ENCODE measurements around the gene CDK16.
"Not testable (repeated sequence)": the region's sequence is repeated elsewhere in the genome, so short reads cannot be mapped to it uniquely, and the experiment has no call there.

Gene CDK16

GRCh38 chrX:47247206-47247998 is 28.9 kb downstream of the CDK16 start:
- no peak for DNase-seq (ENCODE audit: low read depth in 1 of 2, low spot score in 1 of 2)

GRCh38 chrX:47247999-47248320 is 29.5 kb downstream of the CDK16 start:
- no peak for DNase-seq (ENCODE audit: low read depth in 1 of 2, low spot score in 1 of 2)

- no peak for DNase-seq (ENCODE audit: low read depth in 1 of 2, low spot score in 1 of 2)
Measured at GRCh38 chrX:47248576-47248975, 30.1 kb downstream of the CDK16 start.

DNA sequence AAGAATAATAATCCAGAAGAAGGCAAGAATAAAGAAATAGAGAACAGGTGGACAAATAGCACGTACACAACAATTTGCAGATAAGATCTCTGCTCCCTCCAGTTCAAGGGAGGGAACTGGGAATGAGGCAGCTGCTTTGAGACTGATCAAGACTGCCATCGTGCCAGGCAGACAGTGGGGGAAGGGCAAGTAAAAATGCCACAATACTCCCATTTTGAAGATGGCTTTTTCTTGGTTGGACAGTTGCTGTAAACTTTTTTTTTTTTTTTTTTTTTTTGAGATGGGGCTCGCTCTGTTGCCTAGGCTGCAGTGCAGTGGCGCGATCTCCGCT is 31.5 kb downstream of the CDK16 start:
- DNase-seq (ENCODE audit: low read depth in 1 of 2, low spot score in 1 of 2), result no peak

- not testable (repeated sequence) for DNase-seq (ENCODE audit: low read depth in 1 of 2, low spot score in 1 of 2)
Measured at GRCh38 chrX:47257620-47258019, 39.1 kb downstream of the CDK16 start.

DNA sequence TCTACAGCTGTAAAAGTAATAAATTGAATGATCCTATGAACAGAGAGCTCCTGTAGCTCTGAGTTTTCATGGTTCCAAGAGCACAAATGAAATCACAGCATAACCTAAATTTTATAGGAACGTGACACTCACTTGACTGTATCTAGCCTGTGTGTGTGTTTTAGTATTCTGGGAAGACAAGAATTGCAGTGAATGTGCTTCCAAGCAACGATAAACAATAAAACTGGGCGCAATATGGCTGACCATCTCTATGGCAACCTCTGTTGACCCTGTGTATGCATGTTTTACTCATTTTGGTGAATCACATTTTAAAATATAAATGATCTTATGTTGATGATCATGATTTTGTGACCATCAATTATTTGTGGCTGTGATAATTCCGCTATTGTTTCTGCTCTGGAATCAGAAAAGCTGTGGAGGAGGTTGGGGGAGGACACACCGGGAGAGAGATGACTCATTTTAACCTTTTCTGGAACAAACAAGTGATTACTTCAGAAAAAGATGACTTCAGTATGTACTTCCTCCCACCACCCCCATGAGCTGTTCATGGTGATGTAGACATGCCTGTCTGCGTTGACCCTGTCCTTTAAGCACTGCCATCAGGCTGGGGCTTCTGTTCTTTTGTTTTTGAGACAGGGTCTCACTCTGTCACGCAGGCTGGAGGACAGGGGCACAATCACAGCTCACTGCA is 46.1 kb downstream of the CDK16 start:
- DNase-seq (ENCODE audit: low read depth in 1 of 2, low spot score in 1 of 2), result no peak

- no peak for DNase-seq (ENCODE audit: low read depth in 1 of 2, low spot score in 1 of 2)
Measured at GRCh38 chrX:47266643-47267042, 48.2 kb downstream of the CDK16 start.

DNA sequence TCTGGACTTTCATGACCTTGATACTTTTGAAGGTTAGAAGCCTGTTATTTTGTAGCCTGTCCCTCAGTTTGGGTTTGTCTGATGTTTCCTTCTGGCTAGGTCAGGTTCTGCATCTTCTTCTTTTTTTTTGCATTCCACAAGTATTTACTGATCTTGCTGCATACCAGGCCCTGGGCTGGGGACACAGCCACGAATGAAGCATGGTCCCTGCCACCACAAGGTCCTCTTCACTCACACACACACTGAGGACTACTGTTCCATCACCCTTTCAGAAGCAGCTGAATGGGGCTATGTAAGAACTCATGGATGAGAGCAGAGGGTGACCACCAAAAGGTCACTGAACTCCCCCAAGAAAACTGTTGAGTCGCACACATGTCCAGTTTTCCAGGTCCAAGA is 53.5 kb downstream of the CDK16 start:
- no peak for DNase-seq (ENCODE audit: low read depth in 1 of 2, low spot score in 1 of 2)

DNA sequence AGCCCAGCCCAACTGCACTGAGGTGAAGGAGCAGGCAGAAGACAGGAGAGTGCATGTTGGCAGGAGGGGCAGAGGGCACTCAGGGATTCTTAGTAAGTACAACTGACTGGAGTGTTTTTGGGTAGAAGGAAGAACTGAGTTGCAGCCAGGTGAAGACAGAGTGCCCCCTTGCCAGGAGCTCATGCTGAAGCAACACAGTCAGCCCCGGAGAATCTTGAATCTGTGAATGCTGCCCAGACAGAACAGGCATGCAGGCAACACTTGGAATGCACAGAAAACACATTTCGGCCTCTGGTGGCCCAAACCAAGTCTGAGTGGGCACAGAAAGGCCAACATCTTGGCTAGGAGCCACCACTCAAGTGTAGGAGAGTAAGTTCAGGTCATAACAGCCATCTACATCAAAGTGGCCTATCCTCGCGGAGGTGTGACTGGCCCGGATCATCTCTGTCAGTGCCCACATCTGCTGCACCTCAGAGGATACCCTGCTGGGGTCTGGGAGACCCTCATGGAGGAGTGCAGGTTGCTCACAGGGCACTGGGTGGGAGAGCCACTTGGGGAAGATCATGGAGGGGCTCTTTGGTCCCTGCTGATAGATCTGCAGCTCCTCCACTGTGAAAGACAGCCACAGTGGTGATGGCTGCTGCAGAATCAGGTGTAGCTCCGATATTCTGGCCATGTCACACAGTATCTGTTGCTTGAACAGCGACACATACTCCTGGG is 54.7 kb downstream of the CDK16 start:
- DNase-seq (ENCODE audit: low read depth in 1 of 2, low spot score in 1 of 2), result no peak

DNA sequence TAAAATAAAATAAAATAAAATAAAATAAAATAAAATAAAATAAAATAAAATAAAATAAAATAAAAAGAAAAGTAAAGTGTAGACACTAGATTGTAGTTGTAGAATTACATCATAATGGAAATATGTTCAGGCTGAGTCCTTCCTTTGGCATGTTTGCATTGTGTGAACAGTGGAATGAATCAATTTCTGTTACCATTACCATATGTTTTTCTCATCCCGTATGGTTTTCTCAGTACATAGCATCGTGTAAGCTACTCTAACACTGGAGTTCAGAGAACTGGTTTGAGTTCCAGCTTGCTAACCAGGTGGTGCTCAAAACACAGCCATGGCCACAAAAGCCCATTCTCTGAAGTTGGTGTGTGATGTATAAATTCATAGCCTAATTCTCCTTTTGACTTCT is 60.2 kb downstream of the CDK16 start:
- no peak for DNase-seq (ENCODE audit: low read depth in 1 of 2, low spot score in 1 of 2)

All from stimulated activated CD4-positive, alpha-beta T cell treated with anti-CD3 and anti-CD28 coated beads, Interleukin-15, amount 100 ng/mL, for 1 hour (primary cell).